Measurements from ENCODE around the gene RHBDD3. TPM values are rescaled to one million over a fixed set of nuclear protein-coding genes. Genes with fewer than 3 reads are reported as not detected.

The RHBDD3 gene
- total RNA-seq, 1 donor from 2014 or later: 29.7 TPM

GRCh38 chr22:29313576-29314466 is 46.0 kb upstream of the RHBDD3 start:
- Histone ChIP-seq H3K36me3 (no peaks in the 10 kb centered on the region), H3K27ac (no peak overlapping the region), H3K4me3 (peak overlapping the region in 1 of 2 donors; percentile 22), H3K27me3 (peaks cover 4% of the 10 kb centered on the region), H3K9me3 (no peaks in the 10 kb centered on the region), H3K4me1 (peaks cover 62% of the 10 kb centered on the region)
- intact Hi-C loops (cut with DNase I): loop anchor here (10.0 kb wide), 1 partner anchor 71 kb away; the partner anchor contains the start of gene AP1B1
- DNase-seq (ENCODE audit: extremely low spot score in 2 of 2): no peak
- TF ChIP-seq POLR2A (IDR thresholded peaks at IDR 0.05) (no peak), POLR2AphosphoS5 (IDR thresholded peaks at IDR 0.05; ENCODE audit: insufficient read depth in 1 of 2, low read depth in 1 of 2) (no peak), CTCF (IDR thresholded peaks at IDR 0.05) (no peak)

GRCh38 chr22:29313126-29313575 is 45.4 kb upstream of the RHBDD3 start:
- Histone ChIP-seq H3K36me3 (no peaks in the 10 kb centered on the region), H3K27me3 (peaks cover 4% of the 10 kb centered on the region), H3K27ac (no peak overlapping the region), H3K9me3 (no peaks in the 10 kb centered on the region), H3K4me1 (peaks cover 69% of the 10 kb centered on the region), H3K4me3 (no peak overlapping the region)
- TF ChIP-seq POLR2A (IDR thresholded peaks at IDR 0.05) (no peak), POLR2AphosphoS5 (IDR thresholded peaks at IDR 0.05; ENCODE audit: insufficient read depth in 1 of 2, low read depth in 1 of 2) (no peak), CTCF (IDR thresholded peaks at IDR 0.05) (peak in 1 of 3 experiments; percentile 33)
- intact Hi-C loops (cut with DNase I): loop anchor here (10.0 kb wide), 1 partner anchor 72 kb away; the partner anchor contains the start of gene AP1B1
- no peak for DNase-seq (ENCODE audit: extremely low spot score in 2 of 2)

GRCh38 chr22:29312218-29313125 is 44.7 kb upstream of the RHBDD3 start:
- peaks cover 76% of the 10 kb centered on the region for H3K4me1 ChIP-seq
- no peaks in the 10 kb centered on the region for H3K9me3 ChIP-seq
- no peaks in the 10 kb centered on the region for H3K36me3 ChIP-seq
- H3K4me3 ChIP-seq: no peak overlapping the region
- TF ChIP-seq POLR2A (IDR thresholded peaks at IDR 0.05) (no peak), POLR2AphosphoS5 (IDR thresholded peaks at IDR 0.05; ENCODE audit: insufficient read depth in 1 of 2, low read depth in 1 of 2) (no peak), CTCF (IDR thresholded peaks at IDR 0.05) (no peak)
- H3K27ac ChIP-seq: no peak overlapping the region
- DNase-seq (ENCODE audit: extremely low spot score in 2 of 2): no peak
- peaks cover 4% of the 10 kb centered on the region for H3K27me3 ChIP-seq
- intact Hi-C loops (cut with DNase I): loop anchor here (10.0 kb wide), 1 partner anchor 72 kb away; the partner anchor contains the start of gene AP1B1

- Histone ChIP-seq H3K27me3 (peaks cover 4% of the 10 kb centered on the region), H3K4me3 (peak overlapping the region; percentile 16 to 25), H3K36me3 (no peaks in the 10 kb centered on the region), H3K4me1 (peaks cover 76% of the 10 kb centered on the region), H3K27ac (peak overlapping the region; percentile 67), H3K9me3 (no peaks in the 10 kb centered on the region)
- TF ChIP-seq POLR2AphosphoS5 (IDR thresholded peaks at IDR 0.05; ENCODE audit: insufficient read depth in 1 of 2, low read depth in 1 of 2) (no peak), CTCF (IDR thresholded peaks at IDR 0.05) (no peak), POLR2A (IDR thresholded peaks at IDR 0.05) (no peak)
- intact Hi-C loops (cut with DNase I): loop anchor here (10.0 kb wide), 1 partner anchor 73 kb away; the partner anchor contains the start of gene AP1B1
- DNase-seq (ENCODE audit: extremely low spot score in 2 of 2): no peak
These were observed 43.9 kb upstream of the RHBDD3 start for GRCh38 chr22:29311464-29312217.

Data from vagina (tissue), 2 donors.